ENCODE data around the gene KLHL29.

The KLHL29 gene

DNA sequence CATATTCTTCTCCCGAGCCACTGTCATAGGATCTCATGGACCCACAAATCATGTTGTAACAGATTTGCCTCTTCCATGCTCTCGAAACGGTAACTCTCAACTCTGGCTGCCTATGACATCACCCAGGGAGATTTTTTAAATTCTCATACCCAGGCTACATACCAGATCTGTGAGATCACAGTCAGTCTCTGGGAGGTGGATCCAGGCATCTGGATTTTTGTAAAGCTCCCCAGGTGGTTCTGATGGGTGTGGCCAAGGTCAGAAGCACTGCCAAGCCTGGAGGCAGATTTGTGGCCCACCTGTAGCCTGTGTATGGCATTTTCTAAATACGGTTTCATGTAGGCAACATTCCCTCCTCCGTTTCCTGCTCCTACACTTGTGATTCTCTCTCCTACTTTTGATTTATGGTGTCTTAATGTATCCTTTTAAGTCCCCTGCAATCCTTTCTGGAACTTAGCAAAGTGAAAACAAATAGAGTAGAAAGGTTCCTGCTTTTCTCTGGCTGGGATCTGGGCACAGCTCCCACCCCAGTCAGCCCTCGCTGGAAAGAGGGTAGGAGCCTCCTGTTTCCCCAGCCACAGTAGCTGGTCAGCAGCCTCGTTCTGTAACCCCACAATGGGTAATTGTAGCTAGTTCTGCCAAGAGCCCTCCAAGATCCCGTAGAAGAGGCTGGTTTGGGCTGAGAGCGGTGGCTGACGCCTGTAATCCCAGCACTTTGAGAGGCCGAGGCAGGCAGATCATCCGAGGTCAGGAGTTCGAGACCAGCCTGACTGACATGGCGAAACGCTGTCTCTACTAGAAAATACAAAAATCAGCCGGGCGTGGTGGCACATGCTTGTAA is 96.2 kb downstream of the KLHL29 start:
- DNase-seq = peak; percentile 13

DNA sequence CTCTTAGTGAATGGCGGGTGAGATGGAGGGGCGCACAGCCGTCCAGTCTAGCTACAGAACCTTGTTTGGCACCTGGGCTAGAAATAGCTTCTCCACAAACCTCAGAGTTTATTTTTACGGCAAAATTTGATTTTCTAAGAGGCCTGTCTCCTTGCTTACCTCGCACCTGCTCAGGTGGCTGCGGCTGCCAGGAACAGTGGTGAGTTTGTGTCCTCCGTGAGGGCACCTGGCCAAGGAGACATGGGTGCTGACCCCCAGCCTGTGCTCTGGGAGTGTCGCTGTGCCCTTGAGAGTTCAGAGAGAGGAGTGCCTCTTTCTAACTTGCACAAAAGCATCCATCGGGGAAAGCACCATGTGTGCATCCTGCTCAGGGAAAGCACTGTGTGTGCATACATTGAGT is 97.2 kb downstream of the KLHL29 start:
- DNase-seq = no peak

DNA sequence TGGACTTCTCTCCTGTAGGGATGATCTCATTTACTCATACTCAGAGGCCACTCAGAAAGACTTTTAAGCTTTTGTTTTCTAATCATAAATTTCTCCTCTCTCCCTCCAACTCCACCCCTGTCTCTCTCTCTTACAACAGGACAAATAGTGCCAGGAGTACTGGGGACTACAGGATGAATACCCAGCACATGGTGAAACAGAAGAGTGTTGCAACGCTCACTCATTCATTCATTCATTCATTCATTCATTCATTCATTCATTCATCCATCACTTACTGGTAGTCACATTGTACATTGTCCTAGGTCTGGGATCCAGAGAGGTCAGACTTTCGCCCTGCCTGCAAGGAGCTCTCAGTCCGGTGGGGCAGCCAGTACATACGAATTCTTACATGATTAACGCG is 97.6 kb downstream of the KLHL29 start:
- no peak for DNase-seq

DNA sequence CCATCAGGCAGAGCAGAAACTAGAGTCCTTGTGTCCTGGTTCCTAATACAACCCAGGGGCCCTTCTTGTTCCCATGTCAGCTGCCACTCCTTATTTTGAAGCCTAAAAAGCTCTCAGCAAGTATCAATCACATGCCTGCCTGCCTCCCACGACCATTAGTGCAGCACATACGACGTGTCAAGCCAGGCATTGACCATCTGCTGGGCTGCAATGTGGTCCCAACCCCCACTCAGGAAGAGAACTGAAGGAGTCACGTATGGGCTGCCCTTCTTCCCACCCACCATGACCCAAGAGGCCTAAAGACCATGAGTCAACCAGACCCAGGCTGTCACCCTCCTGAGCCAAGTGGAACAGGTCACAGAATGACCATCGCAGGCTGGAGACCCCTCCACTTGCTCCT is 98.8 kb downstream of the KLHL29 start:
- no peak for DNase-seq

DNA sequence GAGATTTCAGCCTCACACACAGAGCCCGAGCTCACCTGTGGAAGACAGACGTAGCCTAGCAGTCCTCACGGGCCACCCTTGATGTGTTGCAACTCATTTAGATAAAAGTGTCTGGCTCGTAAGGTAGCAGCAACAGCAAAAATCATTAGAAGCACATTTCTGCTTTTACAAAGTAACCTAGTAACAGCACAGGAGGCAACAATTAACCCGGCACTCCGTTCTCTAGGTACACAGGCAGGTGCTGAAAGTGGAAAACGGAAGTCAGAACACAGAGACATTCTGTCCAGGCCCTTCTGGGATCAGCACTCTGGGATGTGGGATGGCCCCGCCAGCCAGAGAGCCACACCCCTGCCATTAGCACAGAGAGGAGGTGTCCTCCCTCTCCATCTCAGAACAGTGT is 99.3 kb downstream of the KLHL29 start:
- no peak for DNase-seq

DNA sequence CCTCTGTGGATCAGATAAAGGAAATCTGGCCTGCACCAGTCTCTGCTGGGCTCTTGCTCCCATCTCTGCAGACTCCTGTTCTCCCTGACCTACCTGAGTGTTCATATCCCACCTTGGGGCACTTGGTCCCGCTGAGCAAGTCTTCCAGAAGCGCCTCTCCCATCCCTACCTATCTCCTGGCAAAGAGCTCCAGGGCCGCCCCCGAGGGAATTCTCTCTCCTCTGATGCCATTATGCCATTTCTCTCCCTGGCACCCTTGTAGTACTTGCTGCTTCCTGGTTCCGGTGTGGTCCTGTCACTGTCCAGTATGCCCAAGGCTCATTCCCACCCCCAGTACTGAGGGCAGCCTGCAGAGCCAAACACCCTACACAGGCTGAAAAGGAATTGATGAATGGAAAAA is 99.8 kb downstream of the KLHL29 start:
- no peak for DNase-seq

DNA sequence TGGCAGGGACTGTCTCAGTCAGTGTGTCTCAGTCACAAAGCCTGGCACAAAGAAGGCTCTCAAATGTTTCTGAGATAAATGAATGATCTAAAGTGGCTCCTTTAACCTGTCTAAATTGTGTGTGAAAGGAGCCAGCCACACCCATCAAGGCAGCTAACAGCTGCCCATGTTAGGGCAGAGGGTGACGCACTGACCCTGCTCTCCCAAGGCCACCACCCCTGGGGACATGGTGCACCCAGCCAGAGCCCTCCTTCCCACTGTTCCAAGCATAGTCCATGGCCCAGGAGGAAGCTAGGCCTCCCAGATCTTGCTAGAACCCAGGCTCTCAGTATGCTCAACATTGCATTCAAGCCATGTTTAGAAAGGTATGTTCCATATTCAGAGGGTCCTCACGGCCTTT is 100.3 kb downstream of the KLHL29 start:
- no peak for DNase-seq

DNA sequence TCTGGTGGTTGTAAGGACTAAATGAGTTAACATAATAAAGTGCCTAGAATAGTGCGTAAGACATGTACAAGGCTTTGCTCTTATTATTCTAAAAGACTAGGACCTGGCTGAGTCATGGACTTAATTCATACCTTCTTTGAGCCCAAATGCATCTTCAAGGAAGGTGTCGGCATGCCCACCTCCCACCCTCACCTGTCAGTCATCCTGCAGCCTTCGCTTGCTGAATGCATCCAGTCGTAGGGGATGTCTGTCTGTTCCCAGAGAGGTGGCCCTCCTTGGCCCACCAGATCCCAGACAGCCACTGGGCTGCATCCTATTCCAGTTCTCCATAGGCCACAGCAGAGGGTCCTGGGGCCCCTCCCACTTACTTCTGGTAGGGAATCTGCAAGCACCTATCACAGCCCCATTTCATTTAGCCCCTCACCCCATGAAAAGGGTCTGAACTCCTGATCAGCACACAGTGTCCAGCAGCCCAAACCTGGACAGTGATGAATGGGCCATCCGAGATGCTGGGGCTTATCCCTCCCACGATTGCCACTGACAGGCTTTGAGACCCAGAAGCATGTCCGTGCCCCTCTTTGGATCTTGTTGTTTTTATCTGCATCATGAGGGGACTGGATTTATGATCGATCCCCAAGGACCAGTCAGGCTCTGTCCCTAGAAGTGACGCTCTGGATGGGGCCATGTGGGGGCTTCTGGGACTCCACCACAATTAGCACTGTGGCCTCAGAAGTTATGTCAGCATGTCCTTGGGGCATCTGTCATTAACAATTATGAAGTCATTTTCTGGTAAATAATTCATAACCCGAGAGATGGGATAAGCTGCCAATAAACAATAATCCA is 101.1 kb downstream of the KLHL29 start:
- DNase-seq = no peak

DNA sequence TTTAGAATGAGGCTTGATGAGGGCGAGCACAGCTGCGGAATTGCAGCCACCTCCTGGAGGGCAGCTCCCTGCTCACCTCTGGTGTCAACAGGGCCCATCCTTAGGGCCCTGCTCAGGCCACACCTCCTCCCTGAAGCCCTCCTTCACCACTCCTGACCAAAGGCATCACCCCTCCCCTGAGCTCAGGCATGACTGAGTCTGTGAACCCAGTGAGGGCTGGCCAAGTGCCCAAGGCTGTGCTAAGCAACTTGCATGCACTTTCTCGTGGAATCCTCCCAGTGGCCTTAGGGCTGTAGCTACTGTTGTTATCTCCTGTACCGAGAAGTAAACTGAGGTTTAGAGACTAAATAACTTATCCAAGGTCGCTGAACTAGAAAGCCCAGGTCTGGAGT is 101.7 kb downstream of the KLHL29 start:
- DNase-seq = no peak

DNA sequence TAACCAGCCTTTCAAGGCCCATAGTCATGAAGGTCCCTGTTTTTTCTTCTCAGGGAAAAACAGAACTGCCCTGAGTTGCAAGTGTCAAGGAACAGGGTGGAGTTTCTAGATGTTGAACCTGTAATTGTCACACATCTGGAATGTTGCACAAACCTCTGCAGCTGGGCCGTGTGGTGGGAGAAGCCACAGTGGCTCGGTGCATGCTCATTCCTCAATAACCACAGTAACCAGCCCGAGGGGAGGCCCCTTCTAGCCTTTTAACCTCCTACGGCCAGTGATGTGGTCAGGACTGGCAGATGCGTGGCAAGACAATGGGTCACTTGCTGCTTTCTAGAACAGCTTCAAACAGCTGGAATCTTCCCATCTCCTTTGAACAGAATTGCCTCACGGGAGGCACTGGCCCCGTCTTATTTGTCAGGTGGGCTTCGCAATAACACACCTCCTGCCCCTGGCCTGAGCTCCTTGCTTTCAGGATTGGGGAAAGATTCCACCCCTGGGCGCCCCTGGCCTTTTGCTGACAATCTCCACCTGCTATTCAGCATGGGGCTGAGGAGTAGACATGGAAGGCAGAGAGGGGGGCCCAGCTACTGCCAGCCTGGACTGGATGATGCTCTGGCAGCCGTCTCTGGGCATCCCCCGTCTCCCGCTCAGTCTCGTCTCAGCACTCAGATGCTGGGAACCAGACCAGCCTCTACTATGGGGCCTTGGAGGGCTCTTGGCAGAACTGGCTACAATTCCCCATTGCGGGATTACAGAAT is 102.9 kb downstream of the KLHL29 start:
- DNase-seq = no peak

DNA sequence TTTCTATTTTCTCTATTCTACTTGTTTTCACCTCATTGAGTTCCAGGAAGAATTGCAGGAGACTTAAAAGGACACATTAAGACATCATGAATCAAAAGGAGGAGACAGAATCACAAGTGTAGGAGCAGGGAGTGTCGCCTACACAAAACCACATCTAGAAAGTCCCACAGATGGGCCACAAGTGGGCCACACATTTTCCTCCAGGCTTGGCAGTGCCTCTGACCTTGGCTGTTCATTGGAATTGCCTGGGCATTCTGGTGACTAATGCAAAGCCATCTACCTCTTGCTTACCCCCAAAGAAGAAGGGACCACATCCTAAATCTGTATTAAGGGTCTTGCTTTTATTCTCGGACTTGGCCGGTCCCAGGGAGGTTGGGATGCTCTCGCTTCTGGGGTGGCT is 103.6 kb downstream of the KLHL29 start:
- DNase-seq = no peak

DNA sequence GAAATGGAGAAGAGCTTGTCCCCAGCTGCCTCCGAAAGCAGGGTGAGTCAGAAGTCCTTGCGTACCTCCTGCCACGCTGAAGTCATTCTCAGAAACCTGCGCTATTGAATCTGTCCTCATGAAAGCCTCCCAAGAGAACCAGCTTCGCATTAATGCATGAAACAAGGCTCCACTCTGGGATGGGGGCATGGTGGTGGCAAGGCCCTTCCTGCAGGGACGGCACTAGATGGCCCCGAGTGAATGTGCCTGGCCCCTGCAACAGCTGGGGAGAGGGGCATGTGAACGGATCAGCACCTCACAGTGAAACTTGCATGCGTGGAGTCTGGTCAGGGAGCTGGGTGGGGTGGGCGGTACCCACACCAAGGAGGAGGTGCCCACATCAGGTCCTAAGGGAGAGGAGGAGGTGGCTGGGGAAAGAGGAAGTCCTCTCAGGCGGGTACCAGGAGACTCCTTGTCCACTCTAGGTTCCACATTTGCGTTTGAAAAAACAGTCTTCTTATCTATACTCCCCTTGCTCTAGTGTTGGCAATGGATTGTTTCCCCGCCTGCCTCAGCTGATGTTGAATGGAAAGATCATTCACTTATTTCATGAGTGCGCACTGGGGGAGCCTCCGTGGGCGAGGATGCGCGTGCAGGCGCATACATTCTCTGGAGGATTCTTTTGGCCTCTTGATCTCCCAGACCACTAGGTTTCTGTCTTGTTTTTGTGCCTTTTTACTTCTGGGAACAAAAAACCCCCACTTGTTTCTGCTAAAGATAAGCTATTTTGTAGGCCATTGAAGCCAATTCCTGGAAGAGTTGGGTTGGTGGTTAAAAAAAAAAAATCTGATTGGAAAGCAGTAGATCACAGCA is 104.7 kb downstream of the KLHL29 start:
- no peak for DNase-seq

DNA sequence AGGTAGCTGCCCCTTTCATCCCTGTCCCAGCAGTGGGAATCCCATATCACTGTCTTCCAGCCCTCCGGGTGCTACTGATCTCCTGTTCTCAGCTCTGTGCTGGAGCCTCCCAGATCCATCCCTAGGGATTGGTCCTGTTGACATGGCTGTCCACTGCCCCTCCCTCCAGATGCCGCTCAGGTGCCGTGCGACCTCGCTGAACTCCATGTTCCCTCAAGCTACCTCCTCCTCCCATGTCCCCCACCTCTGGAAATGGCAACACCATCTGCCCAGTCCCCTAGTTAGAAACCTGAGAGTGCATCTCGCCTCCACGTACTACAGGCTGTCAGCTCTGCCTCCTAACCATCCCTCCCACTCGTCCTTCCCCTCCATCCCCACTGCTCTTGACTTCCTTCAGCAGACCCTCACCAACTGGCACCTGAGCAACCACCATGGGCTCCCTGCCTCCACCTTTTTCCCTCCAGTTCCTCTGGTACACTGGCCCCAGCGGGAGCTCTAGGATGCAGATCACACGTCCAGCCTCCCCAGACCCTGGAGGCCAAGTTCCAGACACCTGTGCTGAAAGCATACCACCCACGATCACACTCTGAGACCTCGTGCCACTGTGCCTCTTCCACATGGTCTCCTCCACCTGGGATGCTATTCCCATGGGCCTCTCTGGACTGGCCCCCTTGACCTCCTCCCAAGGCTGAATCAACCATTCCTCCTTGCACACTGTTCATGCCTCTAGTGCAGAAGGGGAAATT is 106.8 kb downstream of the KLHL29 start:
- no peak for DNase-seq

DNA sequence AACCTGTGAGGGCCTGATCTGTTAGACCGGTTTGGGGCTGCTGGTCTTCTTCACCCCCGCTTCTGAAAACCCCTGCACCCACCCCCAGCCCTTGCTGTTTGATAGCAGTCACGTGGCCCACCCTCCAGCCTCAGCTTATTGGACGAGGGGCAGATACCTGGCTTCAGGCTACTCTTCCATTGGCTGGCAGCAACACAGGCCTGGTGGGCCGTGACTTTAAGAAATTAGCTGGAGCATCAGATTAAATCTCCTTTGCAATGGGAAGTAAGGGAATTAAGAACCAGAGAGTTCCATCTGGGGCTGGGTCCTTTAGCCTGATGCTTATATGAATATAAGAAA is 107.3 kb downstream of the KLHL29 start:
- no peak for DNase-seq

DNA sequence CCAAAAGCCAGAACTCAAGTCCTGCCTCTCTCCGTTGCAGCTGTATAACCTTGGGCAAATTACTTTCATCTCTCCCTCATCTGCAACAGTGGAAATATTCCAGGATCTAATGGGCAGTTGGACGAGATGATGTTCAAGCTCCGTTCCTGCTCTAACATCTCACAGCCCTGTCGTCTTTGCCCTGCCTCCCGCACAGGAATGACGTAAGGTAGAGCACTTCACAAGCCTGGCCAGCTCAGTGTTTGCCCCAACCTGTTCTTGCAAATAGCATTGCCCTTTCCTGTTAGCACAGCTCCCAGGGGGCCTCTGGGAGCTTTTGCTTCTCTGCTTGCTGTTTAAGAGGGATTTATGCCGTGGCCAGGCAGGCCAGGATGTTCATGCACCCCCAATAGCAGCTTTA is 107.9 kb downstream of the KLHL29 start:
- no peak for DNase-seq

DNA sequence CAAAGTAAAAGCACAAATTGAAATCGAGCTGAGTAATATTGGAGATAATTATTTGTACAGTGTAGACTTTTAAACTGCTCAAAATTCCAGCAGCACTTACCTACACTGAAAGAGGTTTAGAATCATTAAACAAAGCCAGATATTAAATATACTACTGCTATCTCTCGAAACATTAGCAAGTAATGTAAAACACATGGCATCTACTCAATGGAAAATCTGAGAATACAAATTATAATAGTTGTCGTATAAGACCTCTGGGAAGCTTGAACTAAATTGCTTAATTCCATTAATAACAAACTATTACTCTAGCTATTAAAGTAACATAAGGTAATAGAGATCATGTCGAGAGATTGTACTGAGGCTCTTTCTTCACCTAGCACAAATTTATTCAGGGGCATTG is 108.9 kb downstream of the KLHL29 start:
- DNase-seq = no peak

DNA sequence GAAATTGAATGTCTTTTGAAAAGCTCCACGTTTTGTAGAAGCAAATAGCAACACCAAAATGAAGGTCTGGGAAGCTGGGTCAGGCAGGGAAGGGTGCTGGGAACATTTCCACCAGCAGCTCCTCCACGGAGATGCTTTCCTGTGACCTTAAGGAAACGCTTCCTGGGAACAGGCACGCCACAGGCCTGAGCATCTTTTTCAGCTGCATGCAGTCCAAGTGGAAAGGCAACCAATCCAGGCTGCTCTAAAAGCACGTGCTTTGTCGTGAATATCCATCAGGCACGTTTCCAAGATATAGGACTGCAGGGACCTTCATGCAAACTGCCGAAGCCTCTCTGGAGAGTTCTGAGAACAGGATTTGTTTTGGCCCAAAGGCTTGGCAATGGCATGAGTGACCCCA is 109.3 kb downstream of the KLHL29 start:
- no peak for DNase-seq

DNA sequence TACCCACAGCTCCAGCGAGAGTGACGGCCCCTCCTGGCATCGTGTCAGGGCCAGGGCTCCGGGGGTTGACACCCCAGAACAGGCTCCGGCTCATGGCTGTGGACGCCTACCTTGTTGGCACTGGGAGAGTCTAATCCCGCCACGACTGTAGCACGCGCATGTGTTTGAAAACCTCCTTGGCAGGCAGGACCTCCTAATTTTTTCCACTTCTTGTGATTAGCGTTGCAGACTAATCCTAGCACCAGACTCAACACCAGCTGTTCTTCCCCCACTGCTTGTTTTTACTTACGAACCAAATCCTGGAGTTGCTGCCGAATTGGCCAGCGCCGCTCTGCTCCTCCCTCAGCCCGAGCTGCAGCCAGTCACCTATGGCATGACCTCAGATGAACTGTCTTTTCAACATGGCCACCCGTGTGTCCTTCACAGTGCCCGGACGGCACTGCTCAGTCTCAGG is 110.7 kb downstream of the KLHL29 start:
- no peak for DNase-seq

DNA sequence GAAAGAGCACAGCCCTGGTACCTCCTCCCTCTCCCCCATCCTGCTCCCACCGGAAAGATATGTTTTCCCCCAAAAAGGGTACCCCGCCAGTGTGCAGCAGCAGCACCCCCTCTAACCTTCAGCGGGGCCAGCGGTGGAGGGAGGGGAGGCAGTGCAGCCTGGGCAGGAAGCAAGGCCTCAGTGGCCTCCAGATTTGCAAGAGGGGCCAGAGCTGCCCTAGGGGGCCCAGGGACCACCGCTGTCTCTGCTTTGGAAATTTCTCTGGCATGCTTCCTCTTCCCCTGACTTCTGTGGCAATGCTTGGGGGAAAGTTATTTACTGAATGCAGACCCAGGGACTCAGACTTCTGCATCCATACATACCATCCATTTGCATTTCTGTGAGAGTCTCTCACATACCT is 111.5 kb downstream of the KLHL29 start:
- no peak for DNase-seq

DNA sequence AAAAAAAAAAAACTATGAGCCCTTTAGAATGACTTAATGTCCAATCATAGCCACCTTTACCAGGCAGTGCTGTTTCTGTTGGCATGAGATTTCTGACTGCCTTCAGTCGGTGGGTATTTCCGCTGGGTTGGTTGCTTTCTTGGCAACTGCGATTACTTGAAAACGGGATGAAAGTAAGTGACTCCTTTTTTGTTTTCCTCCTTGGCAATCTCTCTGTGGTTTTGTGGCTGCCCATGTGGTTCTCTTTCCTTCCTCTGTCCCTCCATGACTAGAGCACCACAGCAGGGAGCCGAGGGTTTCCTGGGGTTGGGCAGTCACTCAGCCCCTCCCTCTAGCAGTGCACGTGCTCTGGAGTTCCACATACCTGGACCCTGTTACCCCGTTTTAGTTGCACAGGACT is 112.1 kb downstream of the KLHL29 start:
- no peak for DNase-seq

DNA sequence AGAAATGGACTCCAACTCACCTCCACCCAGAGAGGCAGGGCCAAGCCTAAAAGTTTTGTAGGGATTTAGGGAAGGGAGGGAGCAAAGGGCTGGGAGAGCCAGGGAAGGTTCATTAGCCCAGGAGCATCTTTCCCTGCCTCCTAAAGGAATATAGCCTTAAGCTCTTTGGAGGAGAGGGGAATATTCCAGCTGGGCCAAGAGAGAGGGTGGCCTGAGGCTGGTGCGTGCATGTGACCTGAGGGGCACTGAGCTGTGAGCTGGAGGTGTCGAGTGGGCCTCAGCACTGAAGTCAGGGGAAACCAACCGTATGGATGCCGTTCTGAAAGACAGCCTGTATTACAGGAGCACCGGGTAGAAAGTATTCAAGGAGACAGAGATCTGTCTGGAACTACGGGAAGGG is 112.6 kb downstream of the KLHL29 start:
- no peak for DNase-seq

DNA sequence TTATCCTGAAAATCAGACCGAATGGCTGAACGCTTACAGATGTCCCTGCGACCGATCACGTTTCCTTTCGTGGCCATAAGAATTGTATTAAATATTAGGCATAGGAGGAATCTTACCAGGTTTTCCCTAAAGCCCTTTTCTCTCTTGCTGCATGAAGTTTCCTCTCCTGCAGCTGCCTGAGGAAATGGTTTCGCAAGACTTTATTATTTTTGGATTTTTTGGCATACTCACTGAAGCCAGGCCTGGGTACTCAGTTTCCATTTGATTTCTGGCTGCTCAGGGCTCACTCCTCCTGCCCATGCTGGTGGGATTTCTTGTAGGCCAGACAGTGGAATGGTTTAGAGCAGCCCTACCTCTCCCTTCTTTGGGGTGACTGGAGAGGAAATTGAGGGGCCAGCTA is 114.0 kb downstream of the KLHL29 start:
- DNase-seq = no peak

All from NCI-H2081 treated with DMSO at 0.1 percent for 48 hours (cell line).